A549 (cell line): ENCODE results near the gene PITPNC1. TPM values are rescaled to one million over a fixed set of nuclear protein-coding genes. Genes with fewer than 3 reads are reported as not detected.

Experiments
- ATAC-seq, 2 experiments: fragments of 200-7000 bp in 1 of 2; fragments of >200 bp in 1 of 2; cut with Nextera tagmentation in 1 of 2; cut with Tn5 transposase in 1 of 2; 3 replicates each; pipeline versions ENCODE4 v1.8.0 to v1.9.1; 2018 to 2020; ENCODE audit warnings: mild to moderate bottlenecking in 1 of 2, moderate library complexity in 1 of 2
- CTCF ChIA-PET: fragments of 300-600 bp; sonication (Branson Sonifier 250); formaldehyde crosslinking; extraction: SDS; loops from one replicate; lab custom pipeline; 2021; ENCODE audit warnings: antibody characterized with exemption, inconsistent platforms; lab: Yijun Ruan, JAX
- POLR2A ChIA-PET: fragments of 350-600 bp; formaldehyde crosslinking; extraction: SDS; loops from one replicate; lab custom pipeline; 2021; ENCODE audit warnings: antibody characterized with exemption, inconsistent platforms; lab: Yijun Ruan, JAX
- DNase-seq, 2 experiments: peaks; one replicate each; pipeline versions ENCODE4 v3.0.0 to v3.0.0-alpha.2; 2011 to 2016; ENCODE audit warnings: low read depth in 1 of 2, low spot score in 1 of 2
- FAIRE-seq: peaks from 2 replicates; lab custom pipeline; 2011; peaks lifted over from hg19 to GRCh38; lab: Jason Lieb, UNC
- H3K27ac ChIP-seq, 2 experiments: fragments of >200 bp; sonication (Bioruptor Twin); formaldehyde crosslinking; 3 replicates each; pipeline ENCODE4 v1.5.1; 2016 to 2017
- H3K4me1 ChIP-seq: fragments of >200 bp; sonication (Bioruptor Twin); formaldehyde crosslinking; 3 replicates; pipeline ENCODE4 v1.6.1; 2016
- H3K4me2 ChIP-seq: fragments of >200 bp; sonication (Bioruptor Twin); formaldehyde crosslinking; 3 replicates; pipeline ENCODE4 v1.6.1; 2016
- H3K4me3 ChIP-seq: fragments of >200 bp; sonication (Bioruptor Twin); formaldehyde crosslinking; 3 replicates; pipeline ENCODE4 v1.5.1; 2016
- H3K9me3 ChIP-seq: fragments of >200 bp; sonication (Bioruptor Twin); formaldehyde crosslinking; 3 replicates; pipeline ENCODE4 v1.6.1; 2016
- ATOH8 ChIP-seq: fragments of 250-450 bp; sonication (Bioruptor Pico); IDR thresholded peaks from 2 replicates; pipeline ENCODE4 v1.5.0; 2020; ENCODE audit warnings: low read depth, mild to moderate bottlenecking, moderate library complexity
- BHLHE40 ChIP-seq: IDR thresholded peaks from 2 replicates; pipeline ENCODE4 v1.6.1; 2012; ENCODE audit warnings: low read depth, low read length, inconsistent platforms
- CBX2 ChIP-seq: fragments of 200-600 bp; sonication (generic); IDR thresholded peaks from 2 replicates; pipeline ENCODE4 v1.6.1; 2016; ENCODE audit warnings: low read depth, mild to moderate bottlenecking, borderline replicate concordance
- CHD4 ChIP-seq: fragments of 200-600 bp; sonication (generic); IDR thresholded peaks from 2 replicates; pipeline ENCODE4 v1.6.1; 2016; ENCODE audit warnings: antibody characterized with exemption, mild to moderate bottlenecking, borderline replicate concordance
- E2F6 ChIP-seq: IDR thresholded peaks from 2 replicates; pipeline ENCODE4 v1.6.1; 2012; ENCODE audit warnings: low read depth, borderline replicate concordance
- EHF ChIP-seq: fragments of 250-450 bp; sonication (Bioruptor Pico); IDR thresholded peaks from 2 replicates; pipeline ENCODE4 v1.5.0; 2020; ENCODE audit warnings: mild to moderate bottlenecking
- EHMT2 ChIP-seq: fragments of 200-600 bp; sonication (generic); IDR thresholded peaks from 2 replicates; pipeline ENCODE4 v1.6.1; 2016; ENCODE audit warnings: antibody characterized with exemption, low read depth, mild to moderate bottlenecking, moderate library complexity
- FOSB ChIP-seq: fragments of 250-450 bp; sonication (Bioruptor Pico); IDR thresholded peaks from 2 replicates; pipeline ENCODE4 v1.5.0; 2020; ENCODE audit warnings: mild to moderate bottlenecking, moderate library complexity
- FOSL2 ChIP-seq, 2 experiments: fragments of 450-650 bp in 1 of 2; fragments of >200 bp in 1 of 2; sonication (Bioruptor Twin) in 1 of 2; formaldehyde crosslinking; IDR thresholded peaks; 2 replicates each; pipeline versions ENCODE4 v1.5.0 to v1.6.1; 2016 to 2020; ENCODE audit warnings: mild to moderate bottlenecking in 1 of 2, moderate library complexity in 1 of 2
- FOXS1 ChIP-seq: fragments of 250-450 bp; sonication (Bioruptor Pico); IDR thresholded peaks from 2 replicates; pipeline ENCODE4 v1.5.0; 2020; ENCODE audit warnings: mild to moderate bottlenecking, moderate library complexity
- GATA3 ChIP-seq: IDR thresholded peaks from 2 replicates; pipeline ENCODE4 v1.6.1; 2012; ENCODE audit warnings: borderline replicate concordance
- HES2 ChIP-seq: fragments of >200 bp; sonication (Bioruptor Twin); formaldehyde crosslinking; IDR thresholded peaks from 2 replicates; pipeline ENCODE4 v1.6.1; 2016
- HMGXB4 ChIP-seq: fragments of 250-450 bp; sonication (Bioruptor Pico); IDR thresholded peaks from 2 replicates; pipeline ENCODE4 v1.5.0; 2021; ENCODE audit warnings: mild to moderate bottlenecking, moderate library complexity, borderline replicate concordance
- HOXA7 ChIP-seq: fragments of 250-450 bp; sonication (Bioruptor Pico); IDR thresholded peaks from 2 replicates; pipeline ENCODE4 v1.5.0; 2020; ENCODE audit warnings: mild to moderate bottlenecking, moderate library complexity
- HOXB13 ChIP-seq: fragments of 250-450 bp; sonication (Bioruptor Pico); IDR thresholded peaks from 2 replicates; pipeline ENCODE4 v1.5.0; 2020; ENCODE audit warnings: low read depth, mild to moderate bottlenecking, moderate library complexity
- JUNB ChIP-seq: fragments of >200 bp; sonication (Bioruptor Twin); formaldehyde crosslinking; IDR thresholded peaks from 2 replicates; pipeline ENCODE4 v1.6.1; 2016
- KDM1A ChIP-seq: fragments of 200-600 bp; sonication (generic); IDR thresholded peaks from 2 replicates; pipeline ENCODE4 v1.6.1; 2016; ENCODE audit warnings: low read depth, mild to moderate bottlenecking
- KDM5A ChIP-seq: fragments of 200-600 bp; sonication (generic); IDR thresholded peaks from 2 replicates; pipeline ENCODE4 v1.6.1; 2016; ENCODE audit warnings: antibody characterized with exemption, mild to moderate bottlenecking
- MAFK ChIP-seq: fragments of 450-650 bp; IDR thresholded peaks from 2 replicates; pipeline ENCODE4 v1.6.1; 2014; ENCODE audit not compliant: partially characterized antibody
- MYC ChIP-seq: IDR thresholded peaks from 2 replicates; pipeline ENCODE4 v1.6.1; 2012; ENCODE audit warnings: mild to moderate bottlenecking, inconsistent platforms, low read length, improper control_type of control experiment, borderline replicate concordance
- PBX3 ChIP-seq: IDR thresholded peaks from 2 replicates; pipeline ENCODE4 v1.6.1; 2012
- POLR2AphosphoS2 ChIP-seq: conservative IDR thresholded peaks from 2 replicates; pipeline ENCODE4 v1.6.1; 2012; ENCODE audit warnings: low read length, improper control_type of control experiment, inconsistent platforms
- RAD21 ChIP-seq, 2 experiments: fragments of >200 bp in 1 of 2; sonication (Bioruptor Twin) in 1 of 2; formaldehyde crosslinking in 1 of 2; IDR thresholded peaks in 1 of 2; conservative IDR thresholded peaks in 1 of 2; 2 replicates in 1 of 2; 3 replicates in 1 of 2; pipeline ENCODE4 v1.6.1; 2012 to 2018; ENCODE audit warnings: inconsistent platforms in 1 of 2
- RARB ChIP-seq: fragments of 250-450 bp; sonication (Bioruptor Pico); IDR thresholded peaks from 2 replicates; pipeline ENCODE4 v1.8.0; 2021; ENCODE audit warnings: mild to moderate bottlenecking, moderate library complexity
- REST ChIP-seq: fragments of 200-600 bp; sonication (generic); IDR thresholded peaks from 2 replicates; pipeline ENCODE4 v1.6.1; 2016; ENCODE audit warnings: antibody characterized with exemption, mild to moderate bottlenecking, moderate library complexity
- RNF2 ChIP-seq: fragments of 200-600 bp; sonication (generic); IDR thresholded peaks from 2 replicates; pipeline ENCODE4 v1.6.1; 2016; ENCODE audit warnings: low read depth, mild to moderate bottlenecking, antibody characterized with exemption, moderate library complexity, borderline replicate concordance
- SREBF2 ChIP-seq: fragments of 450-650 bp; IDR thresholded peaks from 2 replicates; pipeline ENCODE4 v1.6.1; 2014; ENCODE audit warnings: mild to moderate bottlenecking, moderate library complexity
- TP53 ChIP-seq: fragments of 250-450 bp; sonication (Bioruptor Pico); IDR thresholded peaks from 2 replicates; pipeline ENCODE4 v1.5.0; 2021; ENCODE audit warnings: mild to moderate bottlenecking, moderate library complexity
- WGBS: methylation state at CpG from one replicate; pipeline ENCODE4 v1.1.6; 2017; ENCODE audit errors: missing lambda C conversion rate; 5-methylcytosine and 5-hydroxymethylcytosine counted together
- polyA plus RNA-seq, 4 experiments: library from polyadenylated mRNA; depleted of rRNA in 3 of 4; stranded (reverse); fragments of >200 nt; fragmentation: RNase III in 1 of 4; extraction: RNeasy Plus Mini Kit Qiagen cat#74134 plus additional on column Dnase treatment in 1 of 4; gene quantifications; 2 replicates in 3 of 4; 3 replicates in 1 of 4; pipeline ENCODE4 v1.2.3, GENCODE V29; 2011 to 2017

Gene PITPNC1
- polyA plus RNA-seq, 2 of the 4 experiments (the other 2 are of a cell fraction): 3.7 to 11.2 TPM

GRCh38 chr17:67488768-67489167 is 111.7 kb downstream of the PITPNC1 start:
- no peak for ATAC-seq
- Histone ChIP-seq H3K4me3 (no peak overlapping the region), H3K9me3 (no peaks in the 10 kb centered on the region), H3K27ac (no peak overlapping the region; a peak in 1 of 6 replicates), H3K4me1 (peaks cover 26% of the 10 kb centered on the region), H3K4me2 (no peak overlapping the region)
- 87% methylated on average over 4 of the region's 4 CpGs for WGBS
- ChIA-PET POLR2A (no interaction called here), CTCF (interaction anchor here (5.3 kb wide), 1 partner anchor 12 kb away, joined by 57 read pairs; no protein-coding TSS in a partner anchor)
- DNase-seq: no peak
- TF ChIP-seq SREBF2: no peak
- TF ChIP-seq POLR2AphosphoS2: no peak
- no peak for TF ChIP-seq GATA3
- TF ChIP-seq RARB (CRISPR knock-in tag): no peak
- no peak for TF ChIP-seq FOSB (CRISPR knock-in tag)
- TF ChIP-seq FOXS1: no peak
- no peak for TF ChIP-seq HOXB13 (CRISPR knock-in tag)
- TF ChIP-seq RAD21 (conservative IDR thresholded peaks at IDR 0.05 in 1 of 2, IDR thresholded peaks at IDR 0.05 in 1 of 2): no peak
- no peak for TF ChIP-seq EHMT2
- TF ChIP-seq RNF2: no peak
- TF ChIP-seq CBX2: no peak
- peak; percentile 92; the same call in 1 of the 2 replicates for TF ChIP-seq KDM1A
- TF ChIP-seq ATOH8 (CRISPR knock-in tag): no peak
- TF ChIP-seq CHD4: 0 out of 2 replicates have a peak, but pooled peaks have one; percentile 50
- no peak for TF ChIP-seq EHF (CRISPR knock-in tag)
- no peak for TF ChIP-seq REST
- TF ChIP-seq E2F6: no peak
- no peak for FAIRE-seq

- H3K9me3 ChIP-seq: no peaks in the 10 kb centered on the region
- ChIA-PET POLR2A (no interaction called here), CTCF (interaction anchor here (0.6 to 5.3 kb wide), 2 partner anchors 12 to 267 kb away, joined by 6 to 57 read pairs; no protein-coding TSS in a partner anchor)
- peaks cover 26% of the 10 kb centered on the region for H3K4me1 ChIP-seq
- WGBS: 89% methylated on average over 4 of the region's 4 CpGs
- peak overlapping the region in 1 of 2 experiments; percentile 6; a peak in 1 of 6 replicates for H3K27ac ChIP-seq
- no peak overlapping the region for H3K4me3 ChIP-seq
- DNase-seq (no peak), ATAC-seq (no peak), FAIRE-seq (no peak)
- H3K4me2 ChIP-seq: no peak overlapping the region
- TF ChIP-seq BHLHE40: no peak
- TF ChIP-seq HES2: no peak
- TF ChIP-seq MYC: no peak
- no peak for TF ChIP-seq JUNB
- no peak for TF ChIP-seq GATA3
- no peak for TF ChIP-seq RAD21 (conservative IDR thresholded peaks at IDR 0.05 in 1 of 2, IDR thresholded peaks at IDR 0.05 in 1 of 2)
- no peak for TF ChIP-seq HOXA7 (CRISPR knock-in tag)
- TF ChIP-seq FOSL2 (IDR thresholded peaks at IDR 0.05): no peak
- no peak for TF ChIP-seq FOSL2 (CRISPR knock-in tag; IDR thresholded peaks at IDR 0.05)
- TF ChIP-seq KDM5A: no peak
- no peak for TF ChIP-seq PBX3
- TF ChIP-seq HMGXB4: no peak
- TF ChIP-seq TP53: no peak
- no peak for TF ChIP-seq MAFK
- no peak for TF ChIP-seq FOXS1
These were observed 112.2 kb downstream of the PITPNC1 start for GRCh38 chr17:67489273-67489672.
